Tibial nerve (tissue), 4 donors: ENCODE measurements around the gene CHI3L1.

Source experiments
- CTCF ChIP-seq, 5 experiments: fragments of 200-600 bp in 3 of 5; fragments of 450-650 bp in 2 of 5; sonication (generic) in 3 of 5; IDR thresholded peaks; one replicate each; pipeline ENCODE4 v1.5.1; 2016 to 2019; ENCODE audit warnings: antibody characterized with exemption in 5 of 5, mild to moderate bottlenecking in 3 of 5, moderate library complexity in 2 of 5
- EP300 ChIP-seq, 2 donors: sonication (generic); formaldehyde crosslinking; IDR thresholded peaks; one replicate each; pipeline ENCODE4 v1.6.1; 2017; ENCODE audit warnings: antibody characterized with exemption in 2 of 2, mild to moderate bottlenecking in 1 of 2
- POLR2A ChIP-seq, 2 donors: fragments of 450-650 bp; IDR thresholded peaks; one replicate each; pipeline ENCODE4 v1.6.1; 2017; ENCODE audit warnings: antibody characterized with exemption in 2 of 2, mild to moderate bottlenecking in 2 of 2, moderate library complexity in 2 of 2

GRCh38 chr1:203148127-203148526 lies 38.4 kb downstream of the CHI3L1 start:
- TF ChIP-seq EP300 (IDR thresholded peaks at IDR 0.05) (no peak), CTCF (IDR thresholded peaks at IDR 0.05) (peak in 1 of 5 experiments; percentile 13), POLR2A (IDR thresholded peaks at IDR 0.05) (no peak)
